GM10248 (cell line): ENCODE results near the gene PLEKHA6.

ENCODE experiments used
- CTCF ChIA-PET: fragments of 300-600 bp; sonication (Branson Sonifier 250); formaldehyde crosslinking; extraction: SDS; loops from one replicate; lab custom pipeline; 2021; ENCODE audit warnings: antibody characterized with exemption; lab: Yijun Ruan, JAX
- POLR2A ChIA-PET: fragments of 350-650 bp; sonication (Branson Sonifier 250); formaldehyde crosslinking; extraction: SDS; loops from one replicate; lab custom pipeline; 2020; ENCODE audit warnings: antibody characterized with exemption; lab: Yijun Ruan, JAX
- DNase-seq: peaks from one replicate; pipeline ENCODE4 v3.0.0; 2012; ENCODE audit errors: extremely low spot score
- CTCF ChIP-seq: IDR thresholded peaks from 2 replicates; pipeline ENCODE4 v1.5.1; 2012; ENCODE audit warnings: mild to moderate bottlenecking, low read depth; ENCODE audit errors: extremely low read depth, missing control alignments, control extremely low read depth

PLEKHA6 gene

GRCh38 chr1:204383163-204383904, 23.6 kb upstream of the PLEKHA6 start:
- ChIA-PET CTCF (interaction anchor here (0.8 to 6.4 kb wide), 4 partner anchors 12 to 182 kb away, joined by 3 to 59 read pairs (median 9); no protein-coding TSS in a partner anchor), POLR2A (no interaction called here)
- DNase-seq, result no peak
- TF ChIP-seq CTCF, result no peak

DNA sequence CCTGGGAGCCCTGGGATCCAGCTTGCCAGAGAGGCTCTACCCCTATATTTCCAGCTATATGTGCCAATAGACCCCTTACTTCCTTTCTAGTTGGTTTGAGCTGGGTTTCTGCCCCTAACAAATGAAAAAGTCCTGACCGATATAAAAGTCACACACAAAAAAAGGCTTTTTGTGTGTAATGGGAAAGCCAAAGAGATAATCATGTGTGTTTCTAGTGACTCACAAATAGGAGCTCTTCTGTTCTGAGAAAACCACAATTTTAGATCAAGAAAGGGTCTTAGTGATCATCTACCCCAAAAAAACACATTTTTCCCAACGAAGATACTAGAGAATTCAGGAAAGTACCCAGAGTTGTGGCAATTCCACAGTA, 23.0 kb upstream of the PLEKHA6 start:
- TF ChIP-seq CTCF, result no peak
- no peak for DNase-seq
- POLR2A ChIA-PET, result interaction anchor here (1.1 kb wide), 1 partner anchor 16 kb away, joined by 4 read pairs; no protein-coding TSS in a partner anchor
- CTCF ChIA-PET, result interaction anchor here (0.8 to 6.4 kb wide), 5 partner anchors 12 to 183 kb away, joined by 3 to 59 read pairs (median 14); no protein-coding TSS in a partner anchor

GRCh38 chr1:204380293-204380831, 20.6 kb upstream of the PLEKHA6 start:
- DNase-seq, result no peak
- ChIA-PET CTCF (interaction anchor here (1.0 to 6.4 kb wide), 6 partner anchors 11 to 219 kb away, joined by 3 to 59 read pairs (median 10); no protein-coding TSS in a partner anchor), POLR2A (no interaction called here)
- TF ChIP-seq CTCF, result no peak

DNA sequence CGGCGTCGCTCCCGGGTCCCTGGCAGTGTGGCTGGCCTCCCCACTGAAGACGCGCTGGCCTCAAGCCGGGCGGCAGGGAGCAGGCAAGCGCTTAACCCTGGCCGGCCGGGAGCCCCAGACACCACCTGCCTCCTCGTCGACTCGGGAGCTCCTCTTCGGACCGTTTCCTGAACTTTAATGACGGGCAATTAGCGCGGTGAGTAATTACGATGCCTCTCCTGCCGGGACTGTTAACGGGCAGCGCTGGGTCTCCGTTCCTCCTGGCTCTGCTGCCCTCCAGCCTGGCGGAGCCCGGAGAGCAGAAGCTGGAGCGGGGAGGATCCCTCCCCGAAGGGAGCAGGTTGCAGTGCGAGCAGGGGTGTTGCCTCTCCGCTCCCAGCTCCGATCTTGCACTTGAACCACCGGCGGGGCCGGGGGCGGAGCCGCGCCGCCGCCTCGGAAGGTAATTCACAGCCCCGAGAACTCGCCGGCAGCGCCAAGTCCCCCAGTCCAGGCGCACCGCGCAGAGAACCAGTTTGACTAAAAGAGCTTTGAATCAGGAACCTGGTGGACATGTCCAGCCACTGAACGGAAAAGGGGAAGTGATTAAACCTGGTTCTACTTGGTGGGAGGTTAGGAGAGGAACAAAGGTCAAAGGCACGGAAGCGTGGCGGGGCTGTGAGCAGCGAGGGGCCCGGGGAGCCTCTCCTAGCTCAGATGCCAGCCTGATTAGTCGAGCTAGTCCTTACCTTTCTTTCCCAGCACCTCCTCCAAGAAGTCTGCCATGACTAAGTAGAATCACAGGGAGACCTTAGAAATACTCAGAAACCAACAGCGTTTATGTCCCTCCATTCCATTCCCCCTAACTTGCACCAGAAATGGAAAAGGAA, 18.3 kb upstream of the PLEKHA6 start:
- ChIA-PET CTCF (interaction anchor here (1.0 to 8.7 kb wide), 9 partner anchors 8 to 187 kb away, joined by 3 to 75 read pairs (median 4); partner anchors contain the start of gene PLEKHA6), POLR2A (no interaction called here)
- no peak for TF ChIP-seq CTCF
- peak; percentile 69 for DNase-seq

DNA sequence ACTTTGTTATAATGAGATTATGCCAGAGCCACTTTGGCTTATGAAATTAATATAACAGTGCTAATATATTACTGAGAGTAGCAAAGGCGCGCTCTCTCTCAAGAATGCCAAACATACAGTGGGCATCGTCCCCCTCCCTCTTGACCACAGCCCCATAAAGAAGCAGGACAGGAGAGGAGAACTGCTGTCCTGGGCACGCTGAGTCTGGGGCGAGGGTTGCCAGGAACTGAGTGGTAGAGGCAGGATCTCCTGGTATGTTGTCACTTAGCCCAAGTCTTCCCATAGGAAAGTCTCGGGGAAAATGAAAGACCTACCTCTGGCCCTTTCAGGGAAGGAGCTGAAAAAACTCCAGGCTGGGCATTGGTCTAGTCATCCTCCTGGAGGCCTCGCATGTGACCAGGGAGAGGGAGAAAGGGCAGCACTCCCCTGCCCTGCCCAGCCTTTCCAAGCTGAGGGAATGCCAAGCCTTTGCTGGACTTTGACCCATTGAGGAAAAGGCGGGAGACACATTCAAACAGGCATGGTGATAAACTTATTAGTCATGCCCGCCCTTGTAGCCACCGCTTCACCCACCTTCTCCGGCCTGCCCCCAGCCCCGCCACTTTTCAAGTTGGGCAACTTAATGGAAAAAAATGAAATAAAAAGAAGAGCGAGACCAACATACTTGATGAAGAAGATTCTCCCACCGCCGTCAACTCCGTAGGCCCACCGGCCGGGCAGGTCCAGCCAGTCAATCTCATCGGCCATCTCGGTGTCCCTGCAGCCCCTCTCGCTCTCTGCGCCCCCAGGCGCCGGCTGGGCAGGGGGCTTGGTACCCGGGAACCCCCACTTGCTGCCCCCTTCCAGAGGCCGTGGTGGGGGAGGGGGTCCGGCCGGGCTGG, 17.4 kb upstream of the PLEKHA6 start:
- DNase-seq, result no peak
- CTCF ChIA-PET, result interaction anchor here (1.1 to 8.7 kb wide), 7 partner anchors 9 to 171 kb away, joined by 3 to 75 read pairs (median 7); partner anchors contain the start of gene PLEKHA6
- TF ChIP-seq CTCF, result no peak
- POLR2A ChIA-PET, result no interaction called here
